Loucy (cell line): Measurements from ENCODE around the gene ADAMTS14.
A peak's percentile ranks its signal among the peaks of the same experiment; 100 is the strongest.

Experiments
- H2AFZ ChIP-seq: fragments of 200-600 bp; sonication (generic); 2 replicates; pipeline ENCODE4 v1.6.0; 2016; ENCODE audit warnings: antibody characterized with exemption, mild to moderate bottlenecking, low read length, moderate library complexity
- H3F3A ChIP-seq: fragments of 200-600 bp; 2 replicates; pipeline ENCODE4 v1.6.0; 2016; ENCODE audit warnings: antibody characterized with exemption, low read depth, mild to moderate bottlenecking
- H3K27me3 ChIP-seq: fragments of 200-600 bp; sonication (generic); 2 replicates; pipeline ENCODE4 v1.6.1; 2014; ENCODE audit warnings: low read length, mild to moderate bottlenecking; ENCODE audit not compliant: insufficient read depth, poor library complexity, severe bottlenecking
- H3K36me3 ChIP-seq: fragments of 200-600 bp; sonication (generic); 2 replicates; pipeline ENCODE4 v1.6.1; 2016; ENCODE audit warnings: low read length; ENCODE audit not compliant: insufficient read depth
- H3K4me1 ChIP-seq: fragments of 200-600 bp; sonication (generic); 2 replicates; pipeline ENCODE4 v1.5.1; 2014; ENCODE audit warnings: low read length, mild to moderate bottlenecking; ENCODE audit not compliant: insufficient read depth, poor library complexity, severe bottlenecking
- H3K4me2 ChIP-seq: fragments of 200-600 bp; sonication (generic); 2 replicates; pipeline ENCODE4 v1.6.0; 2014; ENCODE audit warnings: antibody characterized with exemption, low read length, low read depth, mild to moderate bottlenecking; ENCODE audit not compliant: poor library complexity, severe bottlenecking
- H3K4me3 ChIP-seq: fragments of 200-600 bp; sonication (generic); 2 replicates; pipeline ENCODE4 v1.5.1; 2014; ENCODE audit warnings: low read length, mild to moderate bottlenecking, mixed read lengths; ENCODE audit not compliant: poor library complexity, severe bottlenecking
- H3K79me2 ChIP-seq: fragments of 200-600 bp; sonication (generic); 2 replicates; pipeline ENCODE4 v1.6.1; 2014; ENCODE audit warnings: low read length; ENCODE audit not compliant: insufficient read depth
- H3K9ac ChIP-seq: fragments of 200-600 bp; sonication (generic); 2 replicates; pipeline ENCODE4 v1.6.0; 2014; ENCODE audit warnings: mild to moderate bottlenecking, low read depth, low read length, moderate library complexity; ENCODE audit not compliant: poor library complexity, severe bottlenecking
- H3K9me2 ChIP-seq: fragments of 200-600 bp; sonication (generic); replicated peaks from 2 replicates; pipeline ENCODE4 v1.6.1; 2016; ENCODE audit warnings: low read depth, low read length, mixed read lengths
- H3K9me3 ChIP-seq: fragments of 200-600 bp; sonication (generic); 2 replicates; pipeline ENCODE4 v1.6.1; 2014; ENCODE audit warnings: mild to moderate bottlenecking, antibody characterized with exemption, low read length, low read depth; ENCODE audit not compliant: insufficient read depth
- H4K20me1 ChIP-seq: fragments of 200-600 bp; sonication (generic); 2 replicates; pipeline ENCODE4 v1.6.0; 2014; ENCODE audit warnings: antibody characterized with exemption, low read length, mild to moderate bottlenecking; ENCODE audit not compliant: insufficient read depth, poor library complexity, severe bottlenecking
- CTCF ChIP-seq: fragments of 200-600 bp; sonication (generic); conservative IDR thresholded peaks from 2 replicates; pipeline ENCODE4 v1.5.1; 2014; ENCODE audit warnings: mild to moderate bottlenecking, antibody characterized with exemption, low read length
- EZH2phosphoT487 ChIP-seq: fragments of 200-600 bp; IDR thresholded peaks from 2 replicates; pipeline ENCODE4 v1.6.1; 2018; ENCODE audit warnings: antibody characterized with exemption, mild to moderate bottlenecking, moderate library complexity, borderline replicate concordance

The ADAMTS14 gene

GRCh38 chr10:70672165-70673042 is at the start of gene ADAMTS14:
ADAMTS14 (plus strand) TSS chr10:70672506; CDS start chr10:70672803, 297 bp downstream.
- H3K27me3 ChIP-seq = no peaks in the 10 kb centered on the region
- H3K36me3 ChIP-seq = no peaks in the 10 kb centered on the region
- H3K9me2 ChIP-seq = no peaks in the 10 kb centered on the region
- no peaks in the 10 kb centered on the region for H4K20me1 ChIP-seq
- H3K4me3 ChIP-seq = peak within 1 kb of the TSS; percentile 66
- TF ChIP-seq EZH2phosphoT487 (no peak), CTCF (no peak)
- no peak within 1 kb of the TSS for H2AFZ ChIP-seq
- H3K9me3 ChIP-seq = no peaks in the 10 kb centered on the region
- peaks cover 1% of the 10 kb centered on the region for H3K4me1 ChIP-seq
- H3K4me2 ChIP-seq = peak within 1 kb of the TSS; percentile 68
- no peak within 1 kb of the TSS for H3K9ac ChIP-seq
- no peaks in the 10 kb centered on the region for H3F3A ChIP-seq
- no peaks in the 10 kb centered on the region for H3K79me2 ChIP-seq

GRCh38 chr10:70622541-70622940 is 49.8 kb upstream of the ADAMTS14 start:
- H3K9me2 ChIP-seq = no peaks in the 10 kb centered on the region
- no peaks in the 10 kb centered on the region for H3K79me2 ChIP-seq
- no peaks in the 10 kb centered on the region for H3F3A ChIP-seq
- H3K4me3 ChIP-seq = no peak overlapping the region
- no peaks in the 10 kb centered on the region for H4K20me1 ChIP-seq
- H3K9me3 ChIP-seq = peaks cover 9% of the 10 kb centered on the region; the same call in 1 of the 2 replicates
- H3K4me2 ChIP-seq = no peak overlapping the region
- TF ChIP-seq CTCF = no peak
- TF ChIP-seq EZH2phosphoT487 = no peak
- no peaks in the 10 kb centered on the region for H3K27me3 ChIP-seq
- H2AFZ ChIP-seq = no peak overlapping the region
- peaks cover 4% of the 10 kb centered on the region for H3K4me1 ChIP-seq
- no peaks in the 10 kb centered on the region for H3K36me3 ChIP-seq
- no peak overlapping the region for H3K9ac ChIP-seq

GRCh38 chr10:70622981-70623844 is 49.1 kb upstream of the ADAMTS14 start:
- no peaks in the 10 kb centered on the region for H3K36me3 ChIP-seq
- no peaks in the 10 kb centered on the region for H3K79me2 ChIP-seq
- peaks cover 4% of the 10 kb centered on the region for H3K4me1 ChIP-seq
- H3K4me3 ChIP-seq = no peak overlapping the region
- no peak for TF ChIP-seq EZH2phosphoT487
- no peak for TF ChIP-seq CTCF
- no peaks in the 10 kb centered on the region for H3K27me3 ChIP-seq
- no peaks in the 10 kb centered on the region for H4K20me1 ChIP-seq
- H3K9me3 ChIP-seq = peaks cover 9% of the 10 kb centered on the region; the same call in 1 of the 2 replicates
- H3K4me2 ChIP-seq = peak overlapping the region; percentile 11
- H2AFZ ChIP-seq = no peak overlapping the region
- H3K9me2 ChIP-seq = no peaks in the 10 kb centered on the region
- no peak overlapping the region for H3K9ac ChIP-seq
- no peaks in the 10 kb centered on the region for H3F3A ChIP-seq
